Neuronal stem cell (in vitro differentiated cells): ENCODE data around the gene TRAK1.
A peak's percentile ranks its signal among the peaks of the same experiment; 100 is the strongest.

ENCODE experiments used
- DNase-seq: peaks from one replicate; pipeline ENCODE4 v3.0.0-alpha.2; 2013; ENCODE audit warnings: low spot score
- H2AFZ ChIP-seq: one replicate; pipeline ENCODE4 v1.6.1; 2013; ENCODE audit warnings: mild to moderate bottlenecking, low read length, inconsistent platforms
- H2AK5ac ChIP-seq: 2 replicates; pipeline ENCODE4 v1.6.1; 2013; ENCODE audit warnings: low read depth, mild to moderate bottlenecking, inconsistent platforms, low read length, moderate library complexity, mixed read lengths
- H2BK120ac ChIP-seq: 2 replicates; pipeline ENCODE4 v1.6.1; 2013; ENCODE audit warnings: low read depth, mild to moderate bottlenecking, inconsistent platforms, low read length, moderate library complexity, mixed read lengths
- H2BK12ac ChIP-seq: one replicate; pipeline ENCODE4 v1.6.1; 2013; ENCODE audit warnings: low read length, inconsistent platforms
- H2BK15ac ChIP-seq: 2 replicates; pipeline ENCODE4 v1.6.1; 2013; ENCODE audit warnings: mild to moderate bottlenecking, low read length, inconsistent platforms, mixed read lengths
- H2BK5ac ChIP-seq: one replicate; pipeline ENCODE4 v1.6.1; 2013; ENCODE audit warnings: inconsistent platforms, mild to moderate bottlenecking, low read length, moderate library complexity
- H3K14ac ChIP-seq: one replicate; pipeline ENCODE4 v1.6.1; 2013; ENCODE audit warnings: low read length, inconsistent platforms
- H3K18ac ChIP-seq: 2 replicates; pipeline ENCODE4 v1.6.1; 2013; ENCODE audit warnings: low read length, inconsistent platforms
- H3K23ac ChIP-seq: 2 replicates; pipeline ENCODE4 v1.6.1; 2013; ENCODE audit warnings: low read depth, mild to moderate bottlenecking, mixed read lengths, low read length, inconsistent platforms; ENCODE audit not compliant: poor library complexity
- H3K27ac ChIP-seq: replicated peaks from 3 replicates; pipeline ENCODE4 v1.5.1; 2013; ENCODE audit warnings: low read length, inconsistent platforms
- H3K27me3 ChIP-seq, 3 experiments: 2 replicates each; pipeline ENCODE4 v1.6.1; 2013; ENCODE audit warnings: low read length in 3 of 3, mild to moderate bottlenecking in 2 of 3, inconsistent platforms in 1 of 3, low read depth in 1 of 3, mixed read lengths in 1 of 3, moderate library complexity in 1 of 3; ENCODE audit not compliant: control insufficient read depth in 3 of 3, insufficient read depth in 3 of 3
- H3K36me3 ChIP-seq, 2 donors: replicated peaks in 1 of 2; 2 replicates each; pipeline ENCODE4 v1.6.1; 2013; ENCODE audit warnings: low read length in 2 of 2; ENCODE audit not compliant: control insufficient read depth in 2 of 2, insufficient read depth in 2 of 2
- H3K4ac ChIP-seq: 2 replicates; pipeline ENCODE4 v1.6.1; 2013; ENCODE audit warnings: inconsistent platforms, mild to moderate bottlenecking, low read length, moderate library complexity
- H3K4me1 ChIP-seq, 2 donors: 1 replicate in 1 of 2; 2 replicates in 1 of 2; pipeline ENCODE4 v1.6.1; 2013; ENCODE audit warnings: low read length in 2 of 2, low read depth in 1 of 2; ENCODE audit not compliant: control insufficient read depth in 2 of 2, insufficient read depth in 1 of 2
- H3K4me2 ChIP-seq: one replicate; pipeline ENCODE4 v1.6.1; 2013; ENCODE audit warnings: mild to moderate bottlenecking, low read length, inconsistent platforms; ENCODE audit not compliant: insufficient read depth, poor library complexity, severe bottlenecking
- H3K4me3 ChIP-seq, 2 donors: 2 replicates each; pipeline ENCODE4 v1.5.1; 2013; ENCODE audit warnings: low read length in 2 of 2, mild to moderate bottlenecking in 2 of 2, inconsistent platforms in 1 of 2, moderate library complexity in 1 of 2
- H3K79me1 ChIP-seq: one replicate; pipeline ENCODE4 v1.6.1; 2013; ENCODE audit warnings: low read depth, mild to moderate bottlenecking, inconsistent platforms, low read length, moderate library complexity
- H3K9ac ChIP-seq: one replicate; pipeline ENCODE4 v1.6.1; 2013; ENCODE audit warnings: mild to moderate bottlenecking, low read depth, low read length, inconsistent platforms; ENCODE audit not compliant: poor library complexity
- H3K9me3 ChIP-seq, 2 donors: replicated peaks in 1 of 2; 2 replicates each; pipeline versions ENCODE3 to v1.6.1; 2013; ENCODE audit warnings: low read length in 2 of 2, mild to moderate bottlenecking in 2 of 2, inconsistent platforms in 1 of 2, low read depth in 1 of 2, mixed read lengths in 1 of 2, moderate library complexity in 1 of 2; ENCODE audit not compliant: control insufficient read depth in 2 of 2, insufficient read depth in 1 of 2
- H4K8ac ChIP-seq: one replicate; pipeline ENCODE4 v1.6.1; 2013; ENCODE audit warnings: low read depth, mild to moderate bottlenecking, inconsistent platforms, low read length, moderate library complexity
- H4K91ac ChIP-seq: one replicate; pipeline ENCODE4 v1.6.1; 2013; ENCODE audit warnings: low read length, low read depth, mild to moderate bottlenecking, inconsistent platforms; ENCODE audit not compliant: poor library complexity
- WGBS, 2 donors: extraction: QIAGEN DNeasy Blood & Tissue Kit; methylation state at CpG; one replicate each; pipeline ENCODE4 v1.1.7; 2013; ENCODE audit warnings: missing lambda C conversion rate in 2 of 2, mixed read lengths in 1 of 2; ENCODE audit not compliant: insufficient read length in 2 of 2, insufficient replicate concordance in 1 of 2; ENCODE audit errors: extremely low coverage in 2 of 2; 5-methylcytosine and 5-hydroxymethylcytosine counted together

TRAK1 gene

GRCh38 chr3:42198709-42199108 lies 107.6 kb downstream of the TRAK1 start:
- Histone ChIP-seq H4K8ac (no peak overlapping the region), H3K14ac (no peak overlapping the region), H2BK5ac (no peak overlapping the region), H3K27ac (no peak overlapping the region), H3K4me1 (peaks cover 0 to 4% of the 10 kb centered on the region in 2 donors), H4K91ac (no peak overlapping the region), H3K4me3 (no peak overlapping the region), H3K79me1 (peaks cover 1% of the 10 kb centered on the region), H3K36me3 (peaks cover 43 to 98% of the 10 kb centered on the region in 2 donors), H3K9me3 (no peaks in the 10 kb centered on the region), H3K27me3 (no peaks in the 10 kb centered on the region), H3K4me2 (no peak overlapping the region), H3K4ac (no peak overlapping the region), H2AFZ (no peak overlapping the region), H3K18ac (no peak overlapping the region), H2BK12ac (no peak overlapping the region), H2BK120ac (no peak overlapping the region), H3K23ac (no peak overlapping the region), H3K9ac (no peak overlapping the region), H2BK15ac (no peak overlapping the region), H2AK5ac (no peak overlapping the region)
- no CpG with 5 or more reads among the region's 3 CpGs for WGBS, 2 donors
- DNase-seq: no peak

GRCh38 chr3:42202217-42202865 lies 111.2 kb downstream of the TRAK1 start:
- no CpG with 5 or more reads among the region's 35 CpGs for WGBS, 2 donors
- Histone ChIP-seq H3K9ac (no peak overlapping the region), H3K18ac (no peak overlapping the region), H3K27me3 (no peaks in the 10 kb centered on the region), H3K23ac (peak overlapping the region; percentile 60), H3K79me1 (peaks cover 1% of the 10 kb centered on the region), H4K8ac (no peak overlapping the region), H3K14ac (no peak overlapping the region), H3K9me3 (no peaks in the 10 kb centered on the region), H2AK5ac (no peak overlapping the region), H2BK15ac (no peak overlapping the region), H3K4me1 (no peaks in the 10 kb centered on the region), H4K91ac (no peak overlapping the region), H3K4ac (no peak overlapping the region), H2BK12ac (no peak overlapping the region), H3K36me3 (peaks cover 34 to 100% of the 10 kb centered on the region in 2 donors), H2BK120ac (no peak overlapping the region), H3K4me2 (no peak overlapping the region), H2AFZ (no peak overlapping the region), H3K4me3 (no peak overlapping the region), H2BK5ac (no peak overlapping the region), H3K27ac (no peak overlapping the region)
- DNase-seq: no peak

GRCh38 chr3:42204867-42205599 lies 113.9 kb downstream of the TRAK1 start:
- no peak overlapping the region for H3K18ac ChIP-seq
- H3K9ac ChIP-seq: no peak overlapping the region
- H3K4me3 ChIP-seq: no peak overlapping the region
- H4K91ac ChIP-seq: no peak overlapping the region
- no peak overlapping the region for H2BK120ac ChIP-seq
- WGBS, 2 donors: no CpG with 5 or more reads among the region's 2 CpGs
- no peak overlapping the region for H2BK5ac ChIP-seq
- DNase-seq: no peak
- no peaks in the 10 kb centered on the region for H3K79me1 ChIP-seq
- no peak overlapping the region for H3K27ac ChIP-seq
- H3K27me3 ChIP-seq: no peaks in the 10 kb centered on the region
- H3K4ac ChIP-seq: no peak overlapping the region
- no peak overlapping the region for H2BK15ac ChIP-seq
- H3K9me3 ChIP-seq: peaks cover 2 to 3% of the 10 kb centered on the region in 2 donors
- H3K4me1 ChIP-seq: no peaks in the 10 kb centered on the region
- no peak overlapping the region for H2AFZ ChIP-seq
- H3K4me2 ChIP-seq: no peak overlapping the region
- H3K23ac ChIP-seq: no peak overlapping the region
- no peak overlapping the region for H2BK12ac ChIP-seq
- H2AK5ac ChIP-seq: no peak overlapping the region
- peaks cover 28 to 100% of the 10 kb centered on the region in 2 donors for H3K36me3 ChIP-seq
- H3K14ac ChIP-seq: no peak overlapping the region
- H4K8ac ChIP-seq: no peak overlapping the region

GRCh38 chr3:42205800-42206514 lies 114.8 kb downstream of the TRAK1 start:
- Histone ChIP-seq H2BK5ac (no peak overlapping the region), H3K4me1 (peaks cover 0 to 2% of the 10 kb centered on the region in 2 donors), H3K9me3 (peaks cover 2 to 3% of the 10 kb centered on the region in 2 donors), H3K14ac (no peak overlapping the region), H3K4me2 (no peak overlapping the region), H4K8ac (no peak overlapping the region), H2AFZ (no peak overlapping the region), H3K18ac (no peak overlapping the region), H3K4me3 (no peak overlapping the region), H2BK12ac (no peak overlapping the region), H2BK120ac (no peak overlapping the region), H4K91ac (no peak overlapping the region), H3K36me3 (peaks cover 25 to 100% of the 10 kb centered on the region in 2 donors), H3K79me1 (no peaks in the 10 kb centered on the region), H3K27me3 (no peaks in the 10 kb centered on the region), H2BK15ac (no peak overlapping the region), H3K27ac (no peak overlapping the region), H2AK5ac (no peak overlapping the region), H3K4ac (no peak overlapping the region), H3K9ac (no peak overlapping the region), H3K23ac (no peak overlapping the region)
- DNase-seq: no peak
- WGBS, 2 donors: no CpG with 5 or more reads among the region's 4 CpGs
